Upper lobe of right lung (tissue), 1 donor: ENCODE data around the gene PHACTR3. TPM values are rescaled to one million over a fixed set of nuclear protein-coding genes. Genes with fewer than 3 reads are reported as not detected.

ENCODE experiments used
- ATAC-seq: fragments of 200-7000 bp; cut with Tn5 transposase; one replicate; pipeline ENCODE4 v1.9.1; 2020; ENCODE audit warnings: mild to moderate bottlenecking, moderate library complexity
- DNase-seq: peaks from one replicate; pipeline ENCODE4 v3.0.0-alpha.2; 2020
- H3K27ac ChIP-seq: fragments of 200-600 bp; one replicate; pipeline ENCODE4 v1.8.0; 2022
- H3K27me3 ChIP-seq: fragments of 200-600 bp; one replicate; pipeline ENCODE4 v1.8.0; 2022; ENCODE audit warnings: mild to moderate bottlenecking
- H3K36me3 ChIP-seq: fragments of 200-600 bp; one replicate; pipeline ENCODE4 v1.8.0; 2022
- H3K4me1 ChIP-seq: fragments of 200-600 bp; one replicate; pipeline ENCODE4 v1.8.0; 2022
- H3K4me3 ChIP-seq: fragments of 200-600 bp; one replicate; pipeline ENCODE4 v1.8.0; 2022; ENCODE audit warnings: mild to moderate bottlenecking
- H3K9me3 ChIP-seq: fragments of 200-600 bp; one replicate; pipeline ENCODE4 v1.8.0; 2022
- CTCF ChIP-seq: fragments of 200-600 bp; IDR thresholded peaks from one replicate; pipeline ENCODE4 v1.8.0; 2022; ENCODE audit warnings: antibody characterized with exemption
- intact Hi-C: fragments of 100-400 bp; cut with DNase I; formaldehyde crosslinking; loops from one replicate; pipeline ENCODE4 v1.11.0; 2022
- total RNA-seq: library from RNA; stranded (reverse); fragmentation: NEBNext Ultra II Directional; extraction: Animal tissue kit (Norgen Biotek cat#: 25700); gene quantifications from one replicate; pipeline ENCODE4 v1.2.1, GENCODE V29; 2021
- donor health status: DM: no; HTN: yes; CAD: no; lungs with severe emphysema.

The PHACTR3 gene
- total RNA-seq, 1 donor from 2014 or later: 18.2 TPM

GRCh38 chr20:59576216-59576953 is 28.0 kb upstream of the PHACTR3 start:
- intact Hi-C loops: no loop called here
- DNase-seq (no peak), ATAC-seq (no peak)
- Histone ChIP-seq H3K4me1 (peaks cover 4% of the 10 kb centered on the region), H3K4me3 (peak overlapping the region; percentile 28), H3K27ac (no peak overlapping the region), H3K27me3 (peaks cover 38% of the 10 kb centered on the region), H3K9me3 (no peaks in the 10 kb centered on the region), H3K36me3 (no peaks in the 10 kb centered on the region)
- TF ChIP-seq CTCF: no peak

- Histone ChIP-seq H3K27me3 (peaks cover 34% of the 10 kb centered on the region), H3K27ac (no peak overlapping the region), H3K4me1 (no peaks in the 10 kb centered on the region), H3K36me3 (no peaks in the 10 kb centered on the region), H3K4me3 (peak overlapping the region; percentile 37), H3K9me3 (no peaks in the 10 kb centered on the region)
- DNase-seq (no peak), ATAC-seq (no peak)
- no peak for TF ChIP-seq CTCF
- intact Hi-C loops: no loop called here
Measured at GRCh38 chr20:59577037-59577808, 27.1 kb upstream of the PHACTR3 start.

GRCh38 chr20:59577809-59578435 is 26.4 kb upstream of the PHACTR3 start:
- Histone ChIP-seq H3K36me3 (no peaks in the 10 kb centered on the region), H3K4me3 (peak overlapping the region; percentile 37), H3K4me1 (peaks cover 2% of the 10 kb centered on the region), H3K27me3 (peaks cover 34% of the 10 kb centered on the region), H3K9me3 (no peaks in the 10 kb centered on the region), H3K27ac (no peak overlapping the region)
- ATAC-seq: no peak
- no peak for DNase-seq
- intact Hi-C loops: no loop called here
- TF ChIP-seq CTCF: no peak

GRCh38 chr20:59578436-59579403 is 25.6 kb upstream of the PHACTR3 start:
- H3K4me1 ChIP-seq: peaks cover 5% of the 10 kb centered on the region
- H3K36me3 ChIP-seq: no peaks in the 10 kb centered on the region
- H3K4me3 ChIP-seq: peak overlapping the region; percentile 37
- peaks cover 34% of the 10 kb centered on the region for H3K27me3 ChIP-seq
- DNase-seq (no peak), ATAC-seq (no peak)
- TF ChIP-seq CTCF: no peak
- intact Hi-C loops: no loop called here
- no peaks in the 10 kb centered on the region for H3K9me3 ChIP-seq
- no peak overlapping the region for H3K27ac ChIP-seq
